Cerebellar cortex (tissue), 1 donor: ENCODE data around the gene GPC1.

Experiments
- DNase-seq: peaks from one replicate; pipeline ENCODE4 v3.0.0-alpha.2; 2015; ENCODE audit warnings: low spot score

The GPC1 gene

DNA sequence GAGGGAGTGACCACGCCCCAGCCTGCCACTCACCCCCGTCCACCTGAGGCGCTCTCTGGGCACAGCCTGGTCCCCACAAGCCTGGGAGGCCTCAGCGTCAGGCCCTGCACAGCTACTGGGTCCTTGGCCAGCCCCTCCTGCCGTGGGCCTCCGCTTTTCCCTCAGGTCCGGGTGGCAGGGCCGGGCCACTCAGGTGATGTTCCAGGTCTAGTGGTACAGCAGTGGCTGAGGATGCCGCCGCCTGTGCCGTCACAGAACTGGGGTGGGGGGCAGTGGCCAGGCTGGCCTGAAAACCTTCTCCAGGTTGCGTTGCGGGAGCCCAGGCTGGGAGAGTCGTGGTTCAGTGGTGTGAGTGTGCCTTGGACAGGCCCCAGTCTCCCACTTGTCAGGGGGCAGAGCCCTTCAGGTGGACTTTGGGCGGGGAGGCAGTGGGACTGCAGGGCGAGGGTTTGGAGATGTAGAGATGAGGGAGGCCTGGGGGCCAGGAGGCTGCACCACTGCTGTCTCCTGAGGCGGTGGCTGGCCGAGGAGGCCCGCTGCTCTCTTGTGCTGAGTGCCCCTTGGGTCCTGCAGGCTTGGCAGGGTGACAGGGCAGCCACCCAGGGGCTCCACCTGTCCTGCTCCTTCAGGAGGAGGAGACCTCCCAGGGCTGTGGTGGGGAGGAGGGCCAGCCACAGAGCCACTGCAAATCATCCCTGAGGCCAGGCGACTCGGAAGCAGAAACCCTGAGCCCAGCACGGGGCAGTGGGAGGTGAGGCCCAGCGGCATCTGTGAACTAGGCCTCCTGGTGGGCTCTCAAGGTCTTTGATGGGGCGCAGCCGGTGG lies 7.6 kb downstream of the GPC1 start:
- DNase-seq, result no peak

DNA sequence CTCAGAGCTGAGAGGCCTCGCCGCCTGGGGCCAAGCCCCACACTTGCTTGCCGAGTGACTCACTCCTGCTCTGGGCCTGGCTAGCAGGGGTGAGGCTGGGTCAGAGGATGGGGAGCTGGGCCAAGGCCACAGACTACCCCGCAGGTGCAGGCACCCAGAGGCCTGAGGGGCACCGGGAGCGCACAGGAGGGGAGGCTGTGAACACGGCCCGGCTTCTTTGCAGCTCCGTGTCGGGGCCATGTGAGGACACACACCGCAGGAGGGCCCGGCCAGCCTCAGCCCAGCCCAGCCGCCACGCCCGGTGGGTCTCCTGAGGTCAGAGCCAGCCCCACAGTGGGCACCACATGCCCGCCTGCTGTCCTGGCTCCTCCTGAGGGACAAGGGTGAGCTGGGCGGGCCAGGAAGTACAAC lies 8.4 kb downstream of the GPC1 start:
- no peak for DNase-seq

DNA sequence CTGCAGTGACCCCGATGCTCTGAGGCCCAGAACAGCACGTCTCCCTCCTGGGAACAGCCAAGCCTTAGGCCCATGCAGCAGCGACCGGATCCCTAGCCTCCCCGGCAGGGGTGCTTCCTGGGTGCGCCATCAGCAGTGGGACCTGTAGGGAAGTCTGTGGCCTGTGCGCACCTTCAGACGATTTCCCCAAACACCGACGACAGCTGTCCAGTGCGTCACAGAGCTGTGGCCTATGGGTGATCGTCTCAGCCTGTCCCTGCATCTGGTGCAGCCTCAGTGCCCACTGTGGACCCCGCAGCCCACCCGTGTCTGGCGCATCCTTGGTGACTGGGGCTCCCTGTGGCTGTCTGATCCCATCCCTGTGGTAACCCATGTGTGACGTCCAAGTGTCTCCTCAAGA lies 9.0 kb downstream of the GPC1 start:
- no peak for DNase-seq

DNA sequence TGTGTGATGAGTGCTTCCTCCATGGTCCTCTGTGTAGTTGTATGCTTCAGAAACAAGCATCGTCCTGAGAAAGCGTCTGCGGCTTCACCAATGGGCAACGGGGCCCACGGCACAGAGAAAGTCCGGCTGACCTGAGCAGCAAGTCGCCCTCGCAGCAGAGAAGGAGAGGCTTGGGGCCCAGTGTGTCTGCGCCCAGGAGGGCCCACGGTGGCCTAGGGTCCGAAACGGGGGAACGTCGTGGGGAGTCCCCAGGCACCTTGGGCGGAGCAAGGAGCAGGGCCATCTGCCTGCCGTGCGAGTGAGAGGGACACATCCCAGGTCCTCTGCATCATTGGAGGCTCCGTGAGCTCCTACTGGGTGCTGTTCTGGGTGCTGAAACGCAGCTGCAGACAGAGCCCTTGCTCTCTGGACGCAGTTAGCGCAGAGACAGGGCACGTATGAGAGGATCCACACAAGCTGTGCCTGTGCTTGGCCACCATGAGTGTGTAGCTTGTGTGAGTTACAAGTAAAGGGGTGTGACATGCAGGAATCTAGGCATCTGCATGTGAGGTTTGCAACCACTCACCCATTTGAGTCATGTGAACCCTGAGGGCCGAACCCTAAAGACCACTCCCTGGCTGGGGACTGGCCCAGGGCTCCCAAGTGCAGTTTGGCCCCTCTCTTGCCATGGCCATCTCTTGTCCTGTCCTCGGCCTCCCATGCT lies 10.6 kb downstream of the GPC1 start:
- no peak for DNase-seq

DNA sequence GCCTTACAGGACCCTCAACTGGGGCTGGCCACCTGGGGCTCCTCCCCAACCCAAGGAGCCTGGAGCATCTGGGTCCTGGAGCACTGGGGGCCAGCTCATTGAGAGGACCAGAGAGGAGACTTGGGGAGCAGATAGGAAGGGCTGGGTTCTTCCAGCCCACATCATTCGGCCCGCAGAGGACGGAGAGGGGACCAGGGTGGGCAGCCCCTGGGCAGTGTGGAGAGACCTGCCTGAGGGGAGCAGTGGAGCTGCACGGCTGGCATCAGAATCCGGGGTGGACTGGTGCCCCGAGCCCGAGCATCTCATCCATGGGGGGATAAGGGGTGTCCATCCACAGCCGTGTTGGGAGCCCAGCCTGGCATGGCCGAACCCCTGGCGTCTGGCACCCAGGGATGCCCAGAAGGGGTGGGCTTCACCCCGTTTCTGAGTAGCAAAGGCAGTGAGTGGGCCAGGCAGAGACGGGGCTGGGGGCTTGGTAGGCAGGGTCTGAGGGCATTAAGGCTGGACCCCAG lies 11.3 kb downstream of the GPC1 start:
- no peak for DNase-seq

DNA sequence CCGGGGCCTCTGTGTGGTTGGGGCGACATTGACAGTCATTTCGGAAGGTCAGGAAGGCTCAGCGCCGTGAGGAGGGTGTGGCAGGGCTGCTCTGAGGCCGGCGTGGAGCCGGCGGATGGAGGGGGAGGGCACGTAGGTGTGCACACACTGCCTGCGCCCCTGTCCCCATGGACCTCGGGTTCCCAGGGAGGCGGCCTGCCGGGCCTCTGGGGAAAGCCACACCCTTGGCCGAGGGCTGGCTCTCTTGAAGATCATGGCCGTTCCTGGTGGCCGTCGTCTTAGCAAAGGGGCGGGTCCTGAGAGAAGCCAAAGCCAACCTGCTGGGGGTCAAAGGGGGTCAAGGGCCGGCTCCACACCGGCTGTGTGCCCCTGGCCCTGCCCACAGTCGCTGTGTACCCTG lies 11.9 kb downstream of the GPC1 start:
- no peak for DNase-seq

DNA sequence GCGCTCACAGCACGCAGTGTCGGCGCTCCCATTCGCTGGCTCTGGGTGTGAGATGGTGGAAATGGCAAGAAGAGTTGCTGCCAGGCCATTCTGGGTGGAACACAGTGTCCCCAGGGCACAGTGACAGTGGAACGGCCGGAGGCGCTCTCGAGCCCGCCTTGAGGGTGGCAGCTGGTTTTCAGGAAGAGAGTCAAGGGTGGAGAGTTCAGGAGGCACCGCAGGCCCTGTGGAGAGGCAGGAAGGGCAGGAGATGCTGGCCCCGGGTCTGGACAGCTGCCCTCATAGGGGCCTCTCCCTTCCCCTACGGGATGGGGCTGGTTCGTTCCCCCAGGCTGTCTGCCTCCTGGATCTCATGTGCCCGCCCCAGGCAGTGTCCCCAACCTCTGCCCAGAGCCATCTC lies 12.5 kb downstream of the GPC1 start:
- DNase-seq, result no peak

DNA sequence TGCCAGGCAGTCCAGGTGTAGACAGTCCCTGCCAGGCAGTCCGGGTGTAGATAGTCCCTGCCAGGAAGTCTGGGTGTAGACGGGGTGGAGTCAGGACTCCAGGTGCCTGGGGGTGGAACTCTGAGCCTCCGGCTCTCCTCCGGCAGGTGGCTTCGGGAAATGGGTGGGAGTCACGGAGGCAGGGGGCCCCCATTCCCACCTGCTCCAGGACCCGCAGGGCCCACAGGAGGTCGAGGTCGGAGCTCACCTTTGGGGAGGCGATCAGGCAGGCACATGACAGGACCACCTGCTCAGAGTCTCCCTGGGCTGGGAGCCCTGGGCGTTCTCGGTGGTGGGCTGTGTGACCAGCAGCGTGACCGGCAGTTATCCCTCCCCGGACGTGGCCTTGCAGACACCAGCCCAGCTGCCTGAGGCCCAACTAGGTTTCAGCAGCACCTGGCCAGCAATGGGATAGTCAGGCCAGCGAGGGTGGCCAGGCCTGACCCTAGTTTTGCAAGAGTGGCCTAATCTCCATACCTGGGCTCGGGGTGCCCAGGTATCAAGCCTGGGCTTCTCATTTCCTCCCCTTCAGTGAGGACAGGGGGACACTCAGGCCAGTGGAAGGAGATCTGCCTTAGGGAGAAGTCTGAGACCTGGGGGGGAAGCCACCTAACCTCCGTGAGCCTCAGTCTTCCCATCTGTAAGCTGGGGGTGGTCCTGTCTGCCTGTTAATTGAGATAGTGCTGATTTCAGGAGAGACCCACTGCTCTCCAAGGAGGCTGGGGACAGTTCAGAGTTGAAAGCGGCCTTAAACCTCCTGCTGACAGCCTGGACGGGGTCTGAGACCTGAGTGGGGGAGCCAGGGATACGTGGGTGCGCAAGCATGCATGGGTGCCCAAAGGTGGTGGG lies 13.2 kb downstream of the GPC1 start:
- DNase-seq, result no peak

DNA sequence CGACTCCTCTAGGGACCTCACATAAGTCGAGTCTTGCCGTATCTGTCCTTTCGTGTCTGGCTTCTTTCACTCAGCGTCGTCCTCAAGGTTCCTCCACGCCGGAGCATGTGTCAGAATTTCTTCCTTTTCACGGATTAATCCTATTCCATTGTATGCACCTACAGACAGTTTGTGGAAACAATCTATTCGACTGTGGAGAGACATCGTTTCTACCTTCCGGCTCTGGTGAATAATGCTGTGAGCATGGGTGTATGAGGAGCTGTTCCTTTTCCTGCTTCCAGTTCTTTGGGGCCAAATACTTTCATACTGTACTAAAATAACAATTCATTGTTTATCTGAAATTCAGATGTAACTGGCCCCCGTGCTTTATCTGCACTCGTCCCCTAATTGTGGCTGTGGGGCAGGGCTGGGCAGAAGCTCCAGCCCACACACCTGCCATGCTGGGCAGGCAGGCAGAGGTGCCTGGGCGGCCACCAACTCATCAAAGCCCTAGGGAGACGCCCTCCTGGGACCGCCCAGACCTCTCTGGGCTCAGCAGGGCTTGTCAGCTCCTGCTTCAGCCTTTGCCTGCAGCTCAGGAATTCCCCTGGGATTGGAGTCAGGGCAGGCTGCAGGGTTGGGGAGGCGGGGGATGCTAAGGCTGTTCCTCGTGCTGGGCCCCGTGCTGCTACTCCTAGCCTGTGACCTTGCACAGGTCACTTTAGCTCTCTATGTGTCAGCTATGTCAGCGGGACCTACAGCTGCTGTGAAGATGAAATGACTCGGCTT lies 14.5 kb downstream of the GPC1 start:
- peak; percentile 31 for DNase-seq

DNA sequence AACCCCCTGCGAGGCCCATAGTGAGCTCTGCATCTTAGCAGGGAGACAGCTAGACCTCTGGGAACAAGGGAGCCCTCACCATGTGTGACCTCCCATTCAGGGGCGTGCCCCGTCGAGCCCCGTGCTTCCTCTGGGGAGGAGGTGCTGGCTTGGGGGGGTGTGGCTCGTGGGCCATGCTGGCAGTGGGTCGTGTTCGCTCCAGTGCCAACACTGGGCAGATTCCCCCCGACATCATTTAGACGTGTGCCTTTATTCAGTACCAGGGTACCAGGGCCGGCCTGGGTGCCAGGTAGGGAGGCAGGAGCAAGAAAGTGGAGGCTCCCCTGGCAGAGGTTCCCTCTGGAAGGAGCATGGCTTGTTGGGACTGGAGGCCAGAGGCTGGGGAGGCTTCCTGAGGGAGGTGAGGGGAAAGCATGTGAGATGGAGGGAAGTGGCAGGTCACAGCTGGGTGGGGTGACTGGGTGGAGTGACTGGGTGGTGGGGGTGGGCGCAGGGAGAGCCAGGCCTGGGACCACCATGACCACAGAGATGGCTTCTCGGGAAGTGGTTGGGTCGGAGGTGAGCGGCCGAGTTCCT lies 15.2 kb downstream of the GPC1 start:
- no peak for DNase-seq

DNA sequence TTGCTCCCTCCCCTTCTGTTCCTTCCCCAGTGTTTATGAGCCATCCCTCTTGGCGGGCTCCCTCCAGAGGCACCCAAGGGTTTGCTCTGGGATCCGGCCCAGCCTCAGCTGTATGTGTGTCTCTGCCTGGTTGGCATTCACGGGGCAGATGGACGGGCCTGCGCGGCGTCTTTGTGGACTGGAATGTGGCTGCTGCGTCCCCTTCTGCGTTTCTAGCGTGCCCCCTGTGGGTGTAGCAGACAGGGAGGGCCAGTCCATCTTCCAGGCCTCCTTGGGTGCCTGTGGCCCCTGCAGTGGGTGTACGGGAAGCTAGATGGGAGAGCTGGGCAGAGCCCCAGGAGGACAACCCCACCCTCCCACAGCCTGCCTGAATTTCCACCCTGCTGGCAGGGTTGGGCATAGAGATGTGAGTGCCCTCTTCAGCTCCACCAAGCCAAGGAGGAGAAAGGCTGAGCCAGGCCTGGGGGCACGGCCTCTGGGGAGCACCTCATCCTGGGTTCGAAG lies 15.7 kb downstream of the GPC1 start:
- DNase-seq, result peak; percentile 27

DNA sequence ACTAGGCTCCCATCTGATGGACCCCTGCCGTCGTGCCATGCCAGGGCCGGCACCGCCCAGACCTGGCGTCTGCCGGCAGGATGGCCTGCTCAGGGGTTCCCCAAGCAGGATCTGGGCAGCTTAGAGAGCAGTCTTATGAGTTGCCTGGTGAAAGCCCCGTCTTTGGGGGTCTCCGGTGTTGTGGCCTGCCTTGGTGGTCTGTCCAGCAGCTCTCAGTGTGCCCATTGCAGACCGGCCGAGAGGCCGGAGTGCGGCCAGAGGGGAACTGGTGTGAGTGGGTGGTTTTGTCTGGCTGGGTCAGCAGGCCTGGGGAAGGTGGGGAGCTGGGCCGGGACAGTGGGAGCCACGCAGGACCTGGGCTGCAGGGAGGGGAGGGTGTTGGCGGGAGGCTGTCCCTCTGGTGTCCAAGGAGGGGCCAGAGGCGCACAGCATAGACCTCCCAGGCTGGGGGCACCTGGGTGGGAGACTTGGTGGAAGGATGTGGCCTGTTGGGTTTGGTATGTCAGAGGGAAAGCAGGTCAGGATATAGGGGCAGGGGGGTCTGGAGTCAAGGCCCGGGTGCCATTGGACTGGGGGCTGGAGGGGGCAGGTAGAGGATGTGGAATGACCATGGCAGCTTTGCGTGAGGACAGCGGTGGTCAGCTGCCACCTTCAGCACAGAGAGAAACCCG lies 16.5 kb downstream of the GPC1 start:
- DNase-seq, result no peak

DNA sequence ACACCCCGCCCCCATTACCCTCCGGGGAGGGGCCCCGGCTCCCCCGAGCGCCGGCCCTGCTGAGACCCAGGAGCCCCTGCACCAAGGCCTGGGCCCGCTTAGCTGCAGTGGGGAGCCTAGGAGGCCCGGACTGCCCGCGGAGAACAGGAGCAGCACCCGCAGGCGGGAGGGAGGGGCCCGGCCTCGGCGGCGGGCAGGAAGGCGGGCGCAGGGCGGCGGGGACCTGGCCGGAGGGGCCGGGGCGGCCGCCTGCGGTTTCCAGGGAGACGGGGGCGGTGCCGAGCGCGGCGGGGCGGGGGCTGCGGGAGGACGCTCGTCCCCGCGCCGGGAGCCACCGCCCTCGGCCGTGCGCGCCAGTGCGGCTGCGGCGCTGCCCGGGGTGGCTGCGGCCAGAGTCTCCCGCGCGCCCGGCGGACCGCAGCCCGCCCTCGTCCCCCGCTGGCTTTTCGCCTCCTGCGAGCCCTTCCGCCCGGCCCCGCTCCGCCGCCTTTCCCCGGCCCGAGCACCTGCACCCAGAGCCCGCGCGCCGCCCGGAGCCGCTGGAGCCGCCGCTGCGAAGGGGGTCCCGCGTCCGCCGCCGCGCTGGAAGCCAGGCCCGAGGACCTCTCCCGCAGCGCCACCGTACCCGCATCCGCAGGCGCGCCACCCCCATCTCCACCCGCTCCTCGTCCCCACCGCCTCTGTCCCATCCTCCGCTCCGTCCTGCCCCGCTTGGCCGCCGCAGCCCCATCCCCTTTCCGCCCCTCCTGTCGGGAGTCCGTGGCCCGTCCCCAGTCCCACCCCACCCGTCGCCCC lies 17.2 kb downstream of the GPC1 start:
- peak; percentile 66 for DNase-seq

DNA sequence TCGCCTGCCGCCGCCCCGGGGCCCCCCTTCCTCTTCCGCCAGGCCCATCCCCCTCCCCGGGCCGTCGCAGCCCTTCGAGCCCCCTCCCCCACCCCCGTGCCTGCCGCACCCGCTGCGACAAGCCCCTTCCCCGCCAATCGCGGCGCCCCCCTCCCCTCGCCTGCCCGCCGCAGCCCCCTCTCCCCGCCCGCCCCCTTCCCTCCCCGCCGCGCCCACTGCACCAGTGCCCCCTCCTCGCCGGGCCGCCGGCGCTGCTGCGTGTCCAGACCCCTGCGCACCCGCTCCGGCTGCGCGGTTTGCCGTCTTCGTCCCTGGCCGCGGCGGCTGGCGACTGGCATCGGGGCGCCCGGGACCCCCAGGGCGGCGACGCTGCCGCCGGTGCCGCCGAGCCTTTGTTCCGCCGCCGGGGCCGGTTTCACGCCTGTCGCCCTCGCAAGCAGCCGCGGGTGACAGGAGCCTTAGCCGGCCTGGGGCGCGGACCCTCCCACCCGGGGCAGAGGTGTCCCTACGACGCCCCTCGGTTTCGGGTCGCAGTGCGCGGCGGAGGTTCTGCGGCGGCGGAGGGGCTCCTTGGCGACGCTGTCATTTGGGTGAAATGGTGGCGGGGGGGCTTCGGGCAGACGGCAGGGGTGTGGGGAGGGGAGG lies 18.1 kb downstream of the GPC1 start:
- DNase-seq, result no peak

DNA sequence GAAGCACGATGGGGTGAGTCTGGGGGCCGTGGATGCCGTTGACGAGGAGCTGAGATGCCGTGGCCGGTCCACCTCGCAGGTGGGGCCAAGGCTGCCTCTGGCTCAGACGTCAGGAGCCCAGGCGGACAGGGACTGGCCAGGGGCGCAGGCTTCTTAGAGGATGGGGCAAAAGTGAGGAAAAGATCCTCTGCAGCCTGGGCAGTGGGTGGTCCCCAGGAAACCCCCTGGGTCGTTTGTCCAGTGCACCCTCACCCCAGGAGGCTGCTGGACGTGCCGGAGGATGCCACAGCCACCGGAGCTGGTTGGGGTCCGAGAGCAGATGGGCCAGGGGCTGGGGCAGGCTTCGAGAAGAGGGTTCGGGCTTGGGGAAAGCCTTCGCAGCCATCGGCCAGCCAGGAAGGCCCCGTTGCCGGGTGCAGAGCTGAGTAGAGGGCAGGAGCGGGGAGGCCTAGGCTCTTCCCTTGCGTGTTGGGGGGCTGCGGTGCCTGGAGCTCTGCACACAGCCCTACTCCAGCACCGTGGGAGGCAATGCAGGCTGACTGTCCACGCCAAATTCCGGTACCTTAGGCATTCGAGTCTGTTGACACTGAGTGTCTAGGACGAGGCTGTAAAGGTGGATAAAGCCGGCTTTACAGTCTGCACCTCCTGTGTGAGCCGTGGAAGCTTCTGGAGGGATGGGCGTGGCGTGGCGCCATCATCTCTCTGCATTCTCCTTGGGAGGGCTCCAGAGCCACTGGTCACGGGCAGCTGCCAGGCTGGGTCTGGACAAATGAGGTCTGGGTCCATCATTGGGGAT lies 18.8 kb downstream of the GPC1 start:
- DNase-seq, result peak; percentile 59

DNA sequence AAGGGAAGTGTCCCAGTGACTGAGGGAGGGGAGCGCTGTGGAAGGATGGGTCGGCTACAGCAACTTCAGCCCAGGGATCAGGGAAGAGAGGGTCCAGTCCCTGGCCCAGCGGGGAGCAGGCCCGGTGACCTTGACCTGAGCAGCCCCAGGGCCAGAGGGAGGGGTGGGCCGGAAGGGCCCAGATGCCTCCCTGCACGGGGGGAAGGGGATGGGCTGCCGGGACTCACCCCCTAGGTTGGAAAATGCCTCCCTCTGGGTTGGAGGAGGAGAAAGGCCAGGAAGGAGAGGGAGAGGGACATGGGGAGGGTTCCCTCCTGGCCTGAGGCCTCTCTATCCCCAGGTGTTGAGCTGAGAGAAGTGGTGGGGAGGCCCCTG lies 19.8 kb downstream of the GPC1 start:
- no peak for DNase-seq

DNA sequence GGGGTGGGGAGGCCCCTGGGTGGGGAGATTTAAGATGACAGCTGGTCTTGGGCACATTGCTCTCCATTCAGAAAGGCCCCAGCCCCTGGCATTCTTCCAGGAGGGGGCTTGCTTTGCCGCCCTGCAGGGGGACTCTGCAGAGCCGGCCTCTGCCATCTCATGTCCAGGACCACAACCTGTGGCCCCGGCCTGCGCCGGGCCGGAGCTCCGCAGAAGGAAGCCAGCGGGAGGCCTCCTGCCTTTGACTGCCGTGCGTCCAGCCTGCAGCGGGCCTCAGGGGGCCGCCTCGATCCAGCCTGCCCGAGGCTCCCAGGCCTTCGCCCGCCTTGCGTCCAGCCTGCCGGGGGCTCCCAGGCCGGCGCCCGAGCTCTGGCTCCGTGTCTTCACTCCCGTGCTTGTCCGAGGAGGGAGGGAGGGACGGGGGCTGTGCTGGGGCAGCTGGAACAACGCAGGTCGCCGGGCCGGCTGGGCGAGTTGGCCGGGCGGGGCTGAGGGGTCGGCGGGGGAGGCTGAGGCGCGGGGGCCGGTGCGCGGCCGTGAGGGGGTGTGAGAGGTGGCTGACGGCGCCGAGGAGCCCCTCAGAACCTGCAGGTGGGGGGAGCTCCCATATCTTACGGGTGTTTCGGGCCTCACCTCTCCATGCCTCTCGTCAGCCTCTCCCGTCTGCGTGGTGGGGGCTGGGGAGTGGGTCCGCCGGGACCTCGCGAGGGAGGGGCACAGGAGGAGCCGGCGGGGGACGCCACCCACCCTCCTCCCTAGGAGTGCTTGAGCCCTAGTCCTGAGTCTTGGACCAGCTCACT lies 20.4 kb downstream of the GPC1 start:
- DNase-seq, result no peak
